GM23248 (cell line): ENCODE results near the gene LLGL2.

Source experiments
- EZH2 ChIP-seq: fragments of 200-600 bp; sonication (generic); IDR thresholded peaks from 2 replicates; pipeline ENCODE4 v1.6.1; 2018; ENCODE audit warnings: antibody characterized with exemption, mild to moderate bottlenecking; ENCODE audit not compliant: insufficient read depth, poor library complexity, severe bottlenecking
- EZH2phosphoT487 ChIP-seq: fragments of 200-600 bp; sonication (generic); IDR thresholded peaks from 2 replicates; pipeline ENCODE4 v1.6.1; 2018; ENCODE audit warnings: antibody characterized with exemption, moderate library complexity, mild to moderate bottlenecking, low read depth; ENCODE audit not compliant: insufficient read depth

DNA sequence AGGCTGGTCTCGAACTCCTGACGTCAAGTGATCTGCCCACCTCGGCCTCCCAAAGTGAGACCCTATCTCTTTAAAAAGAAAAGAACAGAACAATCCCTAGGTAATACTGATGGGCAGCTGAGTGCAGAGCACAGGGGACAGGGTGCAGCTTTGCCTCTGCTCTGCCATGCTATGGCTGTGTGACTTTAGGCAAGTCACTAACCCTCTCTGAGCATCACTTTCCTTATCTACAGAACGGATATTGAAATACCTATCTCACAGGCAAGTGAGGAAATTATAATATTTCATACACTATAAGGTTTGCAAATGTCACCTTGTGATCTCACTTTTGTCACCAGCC, 14.3 kb upstream of the LLGL2 start:
- TF ChIP-seq EZH2 = no peak
- no peak for TF ChIP-seq EZH2phosphoT487
